IMR-90 (cell line): ENCODE measurements around the gene VSIR. TPM values are rescaled to one million over a fixed set of nuclear protein-coding genes. Genes with fewer than 3 reads are reported as not detected.

Source experiments
- ATAC-seq: fragments of 200-7000 bp; cut with Tn5 transposase; 2 replicates; pipeline ENCODE4 v1.9.1; 2020; ENCODE audit warnings: low read depth, mild to moderate bottlenecking, moderate library complexity
- BruUV-seq: library from RNA; stranded (reverse); fragments of 400-500 nt; replicated peaks from 2 replicates; lab custom pipeline; 2021; lab: Mats Ljungman, UMichigan
- CTCF ChIA-PET: fragments of 300-600 bp; formaldehyde crosslinking; extraction: SDS; loops from one replicate; lab custom pipeline; 2021; ENCODE audit warnings: antibody characterized with exemption; lab: Yijun Ruan, JAX
- POLR2A ChIA-PET: fragments of 300-600 bp; sonication (Branson Sonifier 250); formaldehyde crosslinking; loops from one replicate; lab custom pipeline; 2022; ENCODE audit warnings: antibody characterized with exemption; ENCODE audit not compliant: unreplicated experiment; lab: Charles Lee
- DNase-seq: peaks from one replicate; pipeline ENCODE4 v3.0.0; 2013
- H2AFZ ChIP-seq: replicated peaks from 2 replicates; pipeline ENCODE3; 2013; ENCODE audit warnings: low read length, mild to moderate bottlenecking; ENCODE audit not compliant: poor library complexity
- H2AK5ac ChIP-seq: 2 replicates; pipeline ENCODE4 v1.6.1; 2013; ENCODE audit warnings: low read depth, low read length, inconsistent platforms
- H2AK9ac ChIP-seq: replicated peaks from 2 replicates; pipeline ENCODE3; 2013; ENCODE audit warnings: mild to moderate bottlenecking, low read depth, low read length, moderate library complexity; ENCODE audit not compliant: poor library complexity
- H2BK120ac ChIP-seq: 2 replicates; pipeline ENCODE4 v1.6.1; 2013; ENCODE audit warnings: low read depth, low read length, inconsistent platforms
- H2BK15ac ChIP-seq: 3 replicates; pipeline ENCODE4 v1.6.1; 2013; ENCODE audit warnings: low read depth, low read length, inconsistent platforms
- H2BK20ac ChIP-seq: 2 replicates; pipeline ENCODE4 v1.6.1; 2013; ENCODE audit warnings: low read depth, mild to moderate bottlenecking, inconsistent platforms, low read length, moderate library complexity
- H2BK5ac ChIP-seq: 2 replicates; pipeline ENCODE4 v1.6.1; 2013; ENCODE audit warnings: mild to moderate bottlenecking, low read depth, low read length, inconsistent platforms; ENCODE audit not compliant: poor library complexity, severe bottlenecking
- H3K14ac ChIP-seq: replicated peaks from 2 replicates; pipeline ENCODE4 v1.6.1; 2013; ENCODE audit warnings: low read depth, low read length, inconsistent platforms
- H3K18ac ChIP-seq: 2 replicates; pipeline ENCODE4 v1.6.1; 2013; ENCODE audit warnings: low read depth, low read length, control low read depth
- H3K23ac ChIP-seq: 2 replicates; pipeline ENCODE4 v1.6.1; 2013; ENCODE audit warnings: low read depth, low read length, inconsistent platforms
- H3K27ac ChIP-seq: 2 replicates; pipeline ENCODE4 v1.5.1; 2013; ENCODE audit warnings: mild to moderate bottlenecking, control low read depth, low read length; ENCODE audit not compliant: insufficient read depth
- H3K27me3 ChIP-seq: 2 replicates; pipeline ENCODE4 v1.6.1; 2013; ENCODE audit warnings: low read length; ENCODE audit not compliant: control insufficient read depth, insufficient read depth
- H3K36me3 ChIP-seq: 2 replicates; pipeline ENCODE4 v1.6.1; 2013; ENCODE audit warnings: low read length, mixed read lengths; ENCODE audit not compliant: control insufficient read depth, insufficient read depth
- H3K4ac ChIP-seq: 2 replicates; pipeline ENCODE4 v1.6.1; 2013; ENCODE audit warnings: low read depth, low read length, inconsistent platforms
- H3K4me1 ChIP-seq: 2 replicates; pipeline ENCODE4 v1.6.1; 2013; ENCODE audit warnings: low read length, mixed read lengths; ENCODE audit not compliant: control insufficient read depth, insufficient read depth
- H3K4me2 ChIP-seq: 2 replicates; pipeline ENCODE4 v1.6.1; 2013; ENCODE audit warnings: low read depth, mild to moderate bottlenecking, control low read depth, low read length, moderate library complexity
- H3K4me3 ChIP-seq: 2 replicates; pipeline ENCODE4 v1.5.1; 2013; ENCODE audit warnings: low read depth, mild to moderate bottlenecking, control low read depth, low read length, moderate library complexity; ENCODE audit not compliant: insufficient read depth
- H3K56ac ChIP-seq: 2 replicates; pipeline ENCODE4 v1.6.1; 2013; ENCODE audit warnings: low read length, inconsistent platforms; ENCODE audit not compliant: insufficient read depth; ENCODE audit errors: extremely low read depth
- H3K79me1 ChIP-seq, 2 experiments: 2 replicates each; pipeline ENCODE4 v1.6.1; 2013; ENCODE audit warnings: low read length in 2 of 2, inconsistent platforms in 1 of 2, low read depth in 1 of 2
- H3K9ac ChIP-seq: 2 replicates; pipeline ENCODE4 v1.6.1; 2013; ENCODE audit warnings: low read depth, low read length, control low read depth
- H3K9me1 ChIP-seq: 2 replicates; pipeline ENCODE4 v1.6.1; 2013; ENCODE audit warnings: low read length, inconsistent platforms; ENCODE audit not compliant: insufficient read depth
- H3K9me3 ChIP-seq: 2 replicates; pipeline ENCODE4 v1.6.1; 2013; ENCODE audit warnings: low read length; ENCODE audit not compliant: control insufficient read depth, insufficient read depth
- H4K20me1 ChIP-seq: 2 replicates; pipeline ENCODE4 v1.6.1; 2013; ENCODE audit warnings: low read length, inconsistent platforms; ENCODE audit not compliant: insufficient read depth
- H4K5ac ChIP-seq: 2 replicates; pipeline ENCODE4 v1.6.1; 2013; ENCODE audit warnings: mild to moderate bottlenecking, low read depth, low read length, control low read depth
- H4K8ac ChIP-seq, 2 experiments: 2 replicates each; pipeline ENCODE4 v1.6.1; 2013; ENCODE audit warnings: low read depth in 2 of 2, low read length in 2 of 2, control low read depth in 1 of 2, inconsistent platforms in 1 of 2
- H4K91ac ChIP-seq: 2 replicates; pipeline ENCODE4 v1.6.1; 2013; ENCODE audit warnings: low read depth, low read length, inconsistent platforms; ENCODE audit not compliant: insufficient read depth
- CEBPB ChIP-seq: IDR thresholded peaks from 2 replicates; pipeline ENCODE4 v1.6.1; 2012; ENCODE audit warnings: low read depth, low read length, improper control_type of control experiment
- MXI1 ChIP-seq: IDR thresholded peaks from 2 replicates; pipeline ENCODE4 v1.6.1; 2012; ENCODE audit warnings: low read depth, mild to moderate bottlenecking, low read length, moderate library complexity, borderline replicate concordance
- WGBS, 2 experiments: methylation state at CpG; one replicate each; pipeline versions ENCODE4 v1.1.5 to v1.1.7; 2013; ENCODE audit warnings: missing lambda C conversion rate in 2 of 2; ENCODE audit not compliant: insufficient read length in 1 of 2; ENCODE audit errors: extremely low coverage in 2 of 2; 5-methylcytosine and 5-hydroxymethylcytosine counted together
- dilution Hi-C: fragments of 300-500 bp; cut with HindIII; formaldehyde crosslinking; loops from one replicate; pipeline ENCODE4 v1.14.3; 2018; ENCODE audit warnings: low sequenced_read_pairs; ENCODE audit not compliant: unreplicated experiment
- in situ Hi-C: fragments of 300-500 bp; cut with MboI; formaldehyde crosslinking; loops from 3 replicates; pipeline ENCODE4 v1.14.3; 2019; ENCODE audit warnings: low sequenced_read_pairs, inconsistent platforms, mixed read lengths
- intact Hi-C: fragments of 100-400 bp; cut with micrococcal nuclease; formaldehyde crosslinking; loops from 2 replicates; pipeline ENCODE4 v1.10.0; 2022
- polyA plus RNA-seq, 3 experiments: library from polyadenylated mRNA; depleted of rRNA; stranded (reverse); fragments of >200 nt; gene quantifications; 2 replicates each; pipeline ENCODE4 v1.2.3, GENCODE V29; 2012; ENCODE audit warnings: low replicate concordance in 1 of 3
- total RNA-seq: library from RNA; depleted of rRNA; stranded (reverse); fragments of >200 nt; gene quantifications from 2 replicates; pipeline ENCODE4 v1.2.3, GENCODE V29; 2012

The VSIR gene
- total and polyA plus RNA-seq, 2 of the 4 experiments (the other 2 are of a cell fraction): 5.0 to 23.8 TPM

- no peak overlapping the region for H4K8ac ChIP-seq
- no peak for DNase-seq
- H3K4me2 ChIP-seq: no peak overlapping the region
- no peak overlapping the region for H3K56ac ChIP-seq
- H3K79me1 ChIP-seq: no peaks in the 10 kb centered on the region
- POLR2A ChIA-PET: no interaction called here
- no peak overlapping the region for H3K4me3 ChIP-seq
- no peaks in the 10 kb centered on the region; the same call in 1 of the 2 replicates for H3K9me1 ChIP-seq
- H2AK5ac ChIP-seq: no peak overlapping the region
- H3K9ac ChIP-seq: no peak overlapping the region
- peak overlapping the region; percentile 25 for H2AFZ ChIP-seq
- dilution Hi-C loops (no loop called here), in situ Hi-C loops (no loop called here), intact Hi-C loops (no loop called here)
- no peak overlapping the region for H2BK15ac ChIP-seq
- no peak overlapping the region for H2BK120ac ChIP-seq
- H3K4me1 ChIP-seq: no peaks in the 10 kb centered on the region
- H3K18ac ChIP-seq: no peak overlapping the region
- no peak overlapping the region for H2BK5ac ChIP-seq
- H2BK20ac ChIP-seq: no peak overlapping the region
- no peaks in the 10 kb centered on the region for H3K9me3 ChIP-seq
- TF ChIP-seq CEBPB (no peak), MXI1 (no peak)
- H3K4ac ChIP-seq: no peak overlapping the region
- no TSS peak for BruUV-seq
- WGBS, 2 experiments: 45% methylated on average over 15 of the region's 41 CpGs; no CpG with 5 or more reads in 1 of the 2 experiments
- peaks cover 27% of the 10 kb centered on the region for H3K27me3 ChIP-seq
- H3K36me3 ChIP-seq: no peaks in the 10 kb centered on the region
- H2AK9ac ChIP-seq: no peak overlapping the region
- ATAC-seq: peak; percentile 68
- H4K20me1 ChIP-seq: no peaks in the 10 kb centered on the region
- no peak overlapping the region for H3K23ac ChIP-seq
- CTCF ChIA-PET: interaction anchor here (0.6 to 0.9 kb wide), 3 partner anchors 9 to 74 kb away, joined by 3 to 5 read pairs (median 4); no protein-coding TSS in a partner anchor
- no peak overlapping the region for H4K91ac ChIP-seq
- H4K5ac ChIP-seq: no peak overlapping the region
- no peak overlapping the region for H3K27ac ChIP-seq
- no peak overlapping the region for H3K14ac ChIP-seq
Measured at GRCh38 chr10:71805776-71806703, 32.7 kb upstream of the VSIR start.
